Retinal pigment epithelial cell (primary cell): Measurements from ENCODE around the gene SLC7A11.
A peak's percentile ranks its signal among the peaks of the same experiment; 100 is the strongest.

Experiments
- DNase-seq: peaks from one replicate; pipeline ENCODE4 v3.0.0-alpha.2; 2010; ENCODE audit warnings: low read depth
- H3K4me3 ChIP-seq: 2 replicates; pipeline ENCODE4 v1.5.1; 2011; ENCODE audit warnings: mild to moderate bottlenecking, low read length, control low read depth, moderate library complexity
- TF ChIP-seq, protein P1 (sequence below): conservative IDR thresholded peaks from 2 replicates; pipeline ENCODE4 v1.5.1; 2011; ENCODE audit warnings: low read depth, low read length, control low read depth, inconsistent platforms

Gene SLC7A11

DNA sequence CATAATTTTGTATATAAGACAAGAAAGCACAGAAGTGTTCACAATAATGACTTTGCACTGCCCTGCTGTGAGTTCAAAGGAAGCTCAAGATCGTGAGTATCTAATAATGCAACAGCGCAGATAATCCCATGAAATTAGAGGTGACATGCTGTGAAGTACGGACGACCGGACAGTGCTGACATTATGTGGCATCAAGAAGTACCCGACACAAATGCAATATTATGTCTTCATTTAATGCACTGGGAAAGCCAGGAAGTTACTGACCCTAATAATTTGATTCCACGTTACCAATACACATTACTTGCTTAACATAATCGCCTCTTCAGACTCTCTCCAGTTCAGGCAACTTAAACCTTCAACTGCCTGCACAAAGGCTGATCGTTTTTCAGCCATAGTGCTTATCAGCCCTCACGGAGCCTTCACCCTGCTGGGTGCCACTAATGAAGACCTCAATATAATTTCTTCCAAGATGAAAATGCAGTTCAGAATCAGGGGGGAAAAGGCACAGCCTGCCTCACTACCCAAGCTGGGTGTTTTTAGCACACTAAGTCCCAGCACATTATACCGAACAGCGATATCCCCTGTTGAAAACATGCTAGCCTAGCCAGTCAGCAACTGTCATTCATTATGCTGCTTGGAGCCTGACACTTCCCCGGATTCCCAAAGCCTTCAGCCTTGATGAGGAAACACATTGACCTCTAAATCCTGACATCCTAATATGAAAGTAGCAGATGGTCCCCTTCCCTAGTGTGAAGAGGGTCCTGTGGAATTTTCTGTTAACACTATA lies 56.1 kb downstream of the SLC7A11 start:
- DNase-seq, result no peak
- TF ChIP-seq, protein P1, sequence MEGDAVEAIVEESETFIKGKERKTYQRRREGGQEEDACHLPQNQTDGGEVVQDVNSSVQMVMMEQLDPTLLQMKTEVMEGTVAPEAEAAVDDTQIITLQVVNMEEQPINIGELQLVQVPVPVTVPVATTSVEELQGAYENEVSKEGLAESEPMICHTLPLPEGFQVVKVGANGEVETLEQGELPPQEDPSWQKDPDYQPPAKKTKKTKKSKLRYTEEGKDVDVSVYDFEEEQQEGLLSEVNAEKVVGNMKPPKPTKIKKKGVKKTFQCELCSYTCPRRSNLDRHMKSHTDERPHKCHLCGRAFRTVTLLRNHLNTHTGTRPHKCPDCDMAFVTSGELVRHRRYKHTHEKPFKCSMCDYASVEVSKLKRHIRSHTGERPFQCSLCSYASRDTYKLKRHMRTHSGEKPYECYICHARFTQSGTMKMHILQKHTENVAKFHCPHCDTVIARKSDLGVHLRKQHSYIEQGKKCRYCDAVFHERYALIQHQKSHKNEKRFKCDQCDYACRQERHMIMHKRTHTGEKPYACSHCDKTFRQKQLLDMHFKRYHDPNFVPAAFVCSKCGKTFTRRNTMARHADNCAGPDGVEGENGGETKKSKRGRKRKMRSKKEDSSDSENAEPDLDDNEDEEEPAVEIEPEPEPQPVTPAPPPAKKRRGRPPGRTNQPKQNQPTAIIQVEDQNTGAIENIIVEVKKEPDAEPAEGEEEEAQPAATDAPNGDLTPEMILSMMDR, result no peak
- no peak overlapping the region for H3K4me3 ChIP-seq

DNA sequence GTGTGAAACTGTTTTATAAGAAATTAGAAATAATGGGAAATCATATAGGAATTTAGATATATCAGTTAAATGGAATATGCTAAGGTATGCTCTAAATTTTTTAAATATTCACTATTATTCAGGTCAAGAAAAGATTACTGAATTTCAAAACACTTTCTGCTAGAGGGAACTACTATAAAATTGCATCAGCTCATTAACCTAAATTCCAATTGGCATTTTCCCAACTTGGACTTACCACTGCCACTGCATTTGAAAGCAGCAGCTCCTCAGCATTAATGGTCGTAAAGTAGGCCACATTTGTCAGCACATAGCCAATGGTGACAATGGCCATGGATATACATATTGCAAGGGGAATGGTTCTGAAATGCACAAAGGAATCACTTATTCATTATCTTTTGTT lies 57.3 kb downstream of the SLC7A11 start:
- no peak overlapping the region for H3K4me3 ChIP-seq
- TF ChIP-seq, protein P1, result no peak
- no peak for DNase-seq

DNA sequence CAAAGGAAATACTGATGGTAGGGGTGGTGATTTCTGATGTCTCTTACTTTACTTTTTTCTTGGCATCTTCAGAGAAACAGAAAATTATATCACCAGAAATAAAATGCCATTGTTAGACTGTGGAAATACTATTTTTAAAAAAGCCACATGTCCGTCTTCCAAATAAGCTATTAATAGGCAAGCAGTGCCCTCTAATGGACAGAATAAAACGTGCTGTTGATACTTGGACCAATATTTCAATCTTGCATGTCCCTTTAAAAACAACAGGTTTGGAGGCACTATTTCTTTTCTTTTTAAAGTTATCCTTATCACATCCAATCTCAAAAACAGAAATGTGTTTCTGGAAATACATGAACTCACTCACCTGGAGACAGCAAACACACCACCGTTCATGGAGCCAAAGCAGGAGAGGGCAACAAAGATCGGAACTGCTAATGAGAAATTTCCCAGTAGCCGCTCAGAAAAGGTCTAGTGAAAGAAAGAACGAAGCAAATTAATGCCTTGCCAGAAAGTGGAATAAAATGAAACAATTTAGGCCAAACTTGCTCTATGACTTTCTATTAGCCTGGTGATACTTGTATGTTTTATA lies 59.2 kb downstream of the SLC7A11 start:
- TF ChIP-seq, protein P1, result peak; percentile 66
- no peak for DNase-seq
- no peak overlapping the region for H3K4me3 ChIP-seq

DNA sequence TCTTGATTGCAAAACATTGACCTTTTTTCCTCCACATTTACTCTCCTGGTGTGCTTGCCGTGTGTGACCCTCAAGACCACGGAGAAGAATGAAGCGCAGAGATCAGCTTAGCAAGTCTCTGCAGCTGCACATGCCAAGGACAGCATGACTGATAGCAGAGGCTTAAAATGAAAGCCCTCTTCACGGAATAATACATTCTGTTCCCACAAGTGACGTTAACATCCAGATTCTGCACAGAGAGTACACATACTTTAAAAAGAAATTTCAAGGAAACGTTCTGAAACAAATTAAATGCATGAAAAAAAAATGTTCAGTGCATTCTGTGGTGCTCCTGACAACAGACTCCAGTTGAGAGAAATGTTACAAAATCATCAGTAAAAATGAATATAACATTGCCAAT lies 60.9 kb downstream of the SLC7A11 start:
- DNase-seq, result no peak

DNA sequence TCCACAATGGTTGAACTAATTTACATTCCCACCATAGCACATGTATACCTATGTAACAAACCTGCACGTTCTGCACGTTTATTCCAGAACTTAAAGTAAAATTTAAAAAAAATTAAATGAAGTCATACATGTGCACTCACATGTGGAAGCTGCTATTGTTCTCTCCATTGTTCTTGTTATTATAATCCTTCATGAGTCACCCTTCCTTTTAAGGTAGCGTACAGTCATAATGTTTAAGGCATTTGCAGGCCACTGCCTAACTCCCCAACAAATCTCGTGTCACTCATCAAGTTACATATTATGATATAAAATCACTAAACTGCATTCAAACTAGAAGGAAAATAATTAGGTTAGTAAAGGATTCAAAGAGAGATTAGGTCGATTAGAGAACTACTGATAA lies 63.6 kb downstream of the SLC7A11 start:
- DNase-seq, result peak; percentile 79
- TF ChIP-seq, protein P1, result no peak
- no peak overlapping the region for H3K4me3 ChIP-seq

More for the DNA sequence above, 60.9 kb downstream of the SLC7A11 start:
- TF ChIP-seq, protein P1, result no peak
- H3K4me3 ChIP-seq, result no peak overlapping the region

DNA sequence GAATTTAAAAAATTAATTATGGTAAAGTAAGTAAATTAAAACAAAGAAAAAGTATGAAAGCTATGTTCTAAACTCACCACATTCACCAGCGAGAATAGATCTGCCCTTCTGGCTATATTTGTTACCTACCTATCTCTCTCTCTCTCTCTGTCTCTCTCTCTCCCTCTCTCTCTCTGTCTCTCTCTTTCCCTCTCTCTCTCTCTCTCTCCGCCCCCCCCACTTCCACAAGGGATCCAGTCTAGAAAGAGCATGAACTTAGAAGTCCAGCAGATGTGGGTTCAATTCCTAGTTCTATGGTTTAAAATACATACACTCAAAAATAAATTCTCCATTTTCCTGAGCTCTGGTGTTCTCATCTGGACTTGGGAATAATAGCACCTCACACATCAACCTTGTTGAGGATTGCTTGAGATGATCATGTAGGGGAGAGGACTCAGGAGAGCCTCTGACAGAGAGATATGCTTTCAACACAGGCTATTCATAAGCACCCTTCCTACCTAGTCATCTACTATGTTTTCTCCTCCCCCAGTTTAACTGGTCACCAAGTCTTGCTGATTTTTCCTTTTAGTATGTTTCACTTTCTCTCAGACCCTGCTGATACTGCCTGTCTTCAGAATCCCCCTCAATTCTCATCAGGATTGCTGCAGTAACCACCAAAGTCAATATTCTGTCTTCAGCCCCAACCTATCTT lies 64.7 kb downstream of the SLC7A11 start:
- TF ChIP-seq, protein P1, result no peak
- no peak for DNase-seq
- no peak overlapping the region for H3K4me3 ChIP-seq
